ENCODE measurements around the gene NOL3. TPM values are rescaled to one million over a fixed set of nuclear protein-coding genes. Genes with fewer than 3 reads are reported as not detected.

The NOL3 gene
- total RNA-seq, 4 donors from 2014 or later = 38.3 to 97.0 (median 63.5) TPM

DNA sequence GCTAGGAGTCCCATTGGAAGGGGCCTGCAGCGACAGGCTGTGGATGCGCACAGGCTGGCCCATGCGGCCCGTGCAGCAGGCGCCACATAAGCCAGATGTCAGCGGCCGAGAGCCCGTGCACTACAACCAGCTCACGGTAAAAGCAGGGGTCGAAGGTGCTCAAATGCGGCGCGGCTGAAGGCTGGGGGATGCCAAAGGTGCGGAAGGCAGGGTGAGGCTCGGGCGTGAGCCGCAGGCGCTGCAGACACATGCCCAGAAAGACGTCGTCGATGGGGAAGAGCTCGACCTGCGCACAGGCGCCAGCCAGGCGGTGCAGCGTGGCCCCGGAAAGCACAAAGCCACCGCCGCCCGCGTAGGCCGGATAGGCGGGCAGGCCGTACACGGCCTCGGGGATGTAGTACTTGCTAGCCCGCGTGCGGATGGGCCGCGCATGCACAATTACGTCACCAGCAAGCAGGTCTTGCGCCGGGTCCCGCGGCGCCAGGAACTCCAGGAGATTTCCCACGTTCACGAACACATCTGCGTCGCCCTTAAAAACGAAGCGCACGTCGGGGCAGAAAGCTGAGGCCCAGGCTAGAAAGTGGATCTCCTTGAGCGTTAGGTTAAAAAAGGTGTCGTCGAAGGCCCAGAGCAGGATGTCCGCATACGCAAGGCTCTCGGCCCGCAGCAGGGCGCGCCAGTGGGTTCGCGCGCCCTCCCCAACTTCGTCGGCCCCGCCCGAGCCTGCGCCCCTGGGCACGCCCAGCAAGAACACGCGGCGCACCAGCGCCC is 20.9 kb upstream of the NOL3 start:
- Histone ChIP-seq H3K4me1 (peaks cover 7 to 31% of the 10 kb centered on the region in 2 donors), H3K9me3 (no peaks in the 10 kb centered on the region), H3K27ac (no peak overlapping the region), H3K36me3 (peaks cover 13 to 14% of the 10 kb centered on the region in 2 donors), H3K27me3 (no peaks in the 10 kb centered on the region), H3K4me3 (replicated peaks in 1 of 3) (peak overlapping the region in 1 of 3 donors; percentile 67)
- 76 to 81% methylated on average over 66 to 76 of the region's 77 CpGs for WGBS, 2 donors
- DNase-seq = no peak
- TF ChIP-seq, protein P1, sequence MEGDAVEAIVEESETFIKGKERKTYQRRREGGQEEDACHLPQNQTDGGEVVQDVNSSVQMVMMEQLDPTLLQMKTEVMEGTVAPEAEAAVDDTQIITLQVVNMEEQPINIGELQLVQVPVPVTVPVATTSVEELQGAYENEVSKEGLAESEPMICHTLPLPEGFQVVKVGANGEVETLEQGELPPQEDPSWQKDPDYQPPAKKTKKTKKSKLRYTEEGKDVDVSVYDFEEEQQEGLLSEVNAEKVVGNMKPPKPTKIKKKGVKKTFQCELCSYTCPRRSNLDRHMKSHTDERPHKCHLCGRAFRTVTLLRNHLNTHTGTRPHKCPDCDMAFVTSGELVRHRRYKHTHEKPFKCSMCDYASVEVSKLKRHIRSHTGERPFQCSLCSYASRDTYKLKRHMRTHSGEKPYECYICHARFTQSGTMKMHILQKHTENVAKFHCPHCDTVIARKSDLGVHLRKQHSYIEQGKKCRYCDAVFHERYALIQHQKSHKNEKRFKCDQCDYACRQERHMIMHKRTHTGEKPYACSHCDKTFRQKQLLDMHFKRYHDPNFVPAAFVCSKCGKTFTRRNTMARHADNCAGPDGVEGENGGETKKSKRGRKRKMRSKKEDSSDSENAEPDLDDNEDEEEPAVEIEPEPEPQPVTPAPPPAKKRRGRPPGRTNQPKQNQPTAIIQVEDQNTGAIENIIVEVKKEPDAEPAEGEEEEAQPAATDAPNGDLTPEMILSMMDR (IDR thresholded peaks at IDR 0.05) = no peak
- TF ChIP-seq POLR2A (IDR thresholded peaks at IDR 0.05) = no peak
- intact Hi-C loops (cut with DNase I) = loop anchor here (5.0 to 10.0 kb wide), 2 partner anchors 45 to 122 kb away; partner anchors contain the start of genes CBFB and PHAF1

DNA sequence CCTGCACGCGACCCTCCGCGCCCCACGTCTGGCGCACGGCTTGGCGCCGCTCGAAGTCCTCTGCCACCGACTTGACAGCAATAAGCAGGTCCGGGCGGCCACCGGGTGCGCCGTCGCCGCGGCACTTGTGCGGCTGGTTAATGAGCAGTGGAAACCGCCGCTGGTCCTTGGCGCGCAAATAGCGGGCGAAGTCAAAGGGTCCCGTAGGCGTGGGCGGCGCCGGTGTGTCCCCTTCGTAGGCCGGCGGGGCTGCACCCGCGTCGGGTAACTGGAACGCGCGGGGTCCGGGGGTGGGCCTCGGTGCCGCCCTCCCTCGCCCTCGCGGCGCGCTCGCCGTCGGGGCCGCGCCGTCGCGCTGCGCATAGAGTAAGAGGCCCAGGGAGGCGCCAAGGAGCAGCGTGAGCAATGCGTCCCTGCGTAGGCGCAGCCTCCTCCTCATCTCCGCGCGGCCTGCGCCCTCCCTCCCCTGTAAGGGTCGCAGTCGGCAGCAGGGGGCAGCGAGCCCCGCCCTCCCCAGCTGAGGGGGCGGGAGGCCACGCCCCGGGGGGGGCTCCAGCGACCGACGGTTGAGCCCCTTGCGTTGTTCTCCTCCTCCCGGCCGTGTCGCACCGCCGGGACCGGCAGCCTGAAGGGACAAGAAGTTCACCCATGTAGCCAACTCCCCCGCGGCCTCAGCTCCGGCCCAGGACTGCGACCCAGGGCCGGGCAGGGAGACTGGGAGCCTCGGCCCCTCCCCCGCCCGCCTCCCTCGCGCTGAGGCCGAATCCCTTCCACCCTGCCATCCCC is 20.1 kb upstream of the NOL3 start:
- 3 to 37% methylated on average over 7 to 13 of the region's 94 CpGs for WGBS, 2 donors
- no peak for TF ChIP-seq POLR2A (IDR thresholded peaks at IDR 0.05)
- TF ChIP-seq, protein P1 (IDR thresholded peaks at IDR 0.05) = no peak
- H3K9me3 ChIP-seq = no peaks in the 10 kb centered on the region
- H3K27me3 ChIP-seq = no peaks in the 10 kb centered on the region
- peaks cover 14 to 37% of the 10 kb centered on the region in 2 donors for H3K4me1 ChIP-seq
- DNase-seq = peak; percentile 52 to 65
- peaks cover 6 to 9% of the 10 kb centered on the region in 2 donors for H3K36me3 ChIP-seq
- peak overlapping the region; percentile 73 to 85 (median 83) for H3K27ac ChIP-seq
- intact Hi-C loops (cut with DNase I) = loop anchor here (5.0 to 10.0 kb wide), 2 partner anchors 45 to 123 kb away; partner anchors contain the start of genes CBFB and PHAF1
- peak overlapping the region; percentile 60 to 67 (median 61) for H3K4me3 ChIP-seq (replicated peaks in 1 of 3)

DNA sequence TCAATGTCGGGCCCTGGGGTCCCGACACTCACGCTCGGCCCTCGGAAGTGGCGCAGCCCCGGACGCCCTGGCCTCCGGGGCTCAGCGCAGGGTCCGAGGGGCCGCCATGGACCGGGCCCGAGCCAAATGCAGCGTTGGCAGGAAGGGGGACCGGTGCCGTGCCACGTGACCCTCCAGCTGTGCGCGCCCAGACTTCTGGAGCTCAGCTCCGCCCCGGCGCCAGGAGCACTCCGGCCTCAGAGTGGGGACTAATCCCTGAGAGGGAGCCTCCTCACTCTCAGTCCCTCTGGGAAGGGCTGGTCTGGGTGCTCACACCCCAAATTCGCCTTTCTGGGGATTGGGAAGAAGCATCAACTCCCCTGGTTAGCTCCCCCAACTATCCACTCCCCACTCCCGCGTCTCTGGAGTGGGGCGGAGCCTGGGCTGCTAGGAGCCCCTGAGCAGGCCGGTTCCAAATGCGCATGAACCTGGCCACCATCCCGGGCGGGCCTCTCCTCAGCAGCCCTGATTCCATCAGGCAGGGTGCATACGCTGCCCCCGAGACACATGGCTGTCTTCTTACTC is 19.4 kb upstream of the NOL3 start, which contains the start of gene B3GNT9:
B3GNT9 (minus strand) TSS at position 166 of the 564 bp plus-strand sequence. CDS start 513 bp downstream, outside the sequence.
- intact Hi-C loops (cut with DNase I) = loop anchor here (5.0 to 10.0 kb wide), 2 partner anchors 46 to 124 kb away; partner anchors contain the start of genes CBFB and PHAF1
- Histone ChIP-seq H3K36me3 (peaks cover 0 to 7% of the 10 kb centered on the region in 2 donors), H3K27me3 (no peaks in the 10 kb centered on the region), H3K4me1 (peaks cover 19 to 43% of the 10 kb centered on the region in 2 donors), H3K27ac (peak within 1 kb of the TSS; percentile 73 to 85 (median 83)), H3K4me3 (replicated peaks in 1 of 3) (peak within 1 kb of the TSS; percentile 60 to 67 (median 61)), H3K9me3 (no peaks in the 10 kb centered on the region)
- peak in 1 of 2 donors; percentile 56 for TF ChIP-seq POLR2A (IDR thresholded peaks at IDR 0.05)
- TF ChIP-seq, protein P1 (IDR thresholded peaks at IDR 0.05) = no peak
- WGBS, 2 donors = 0% methylated on average over 9 of the region's 34 CpGs; no CpG with 5 or more reads in 1 of the 2 donors
- peak; percentile 87 to 89 for DNase-seq

DNA sequence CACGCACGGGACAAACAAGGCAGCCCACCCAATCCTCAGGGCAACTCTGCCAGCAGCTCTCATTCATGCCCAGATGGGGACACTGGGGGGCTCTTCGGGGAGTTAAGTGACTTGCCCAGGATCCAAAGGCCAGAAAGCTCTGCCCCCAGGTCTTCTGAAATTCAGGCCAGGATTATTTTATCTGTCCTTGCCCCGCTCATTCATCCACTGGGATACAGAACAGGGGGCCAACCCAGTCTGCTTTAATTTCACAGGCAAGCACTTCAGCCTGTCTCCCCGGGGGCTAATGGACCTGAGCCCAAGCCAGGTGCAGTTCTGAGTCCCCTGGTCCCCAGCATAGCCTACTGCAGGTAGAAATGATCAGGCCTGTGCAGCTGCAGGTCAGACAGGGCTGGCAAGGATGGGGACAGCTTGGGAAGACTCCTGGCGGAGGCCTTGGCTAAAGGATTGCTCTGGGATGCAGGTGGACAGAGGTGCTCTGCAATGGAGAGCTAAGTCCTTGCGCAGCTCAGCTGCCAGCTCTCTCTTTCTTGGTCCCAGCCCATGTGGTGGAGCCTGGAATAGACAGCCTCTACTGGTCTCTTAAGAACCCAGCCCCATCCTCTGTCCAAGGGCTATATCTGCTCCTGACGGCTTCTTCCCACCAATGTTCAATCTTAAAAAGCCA is 18.8 kb upstream of the NOL3 start:
- Histone ChIP-seq H3K27ac (peak overlapping the region in 2 of 3 donors; percentile 83 to 85), H3K9me3 (no peaks in the 10 kb centered on the region), H3K4me3 (replicated peaks in 1 of 3) (peak overlapping the region in 1 of 3 donors; percentile 67), H3K36me3 (peaks cover 0 to 7% of the 10 kb centered on the region in 2 donors), H3K27me3 (no peaks in the 10 kb centered on the region), H3K4me1 (peaks cover 19 to 43% of the 10 kb centered on the region in 2 donors)
- TF ChIP-seq POLR2A (IDR thresholded peaks at IDR 0.05) = no peak
- TF ChIP-seq, protein P1 (IDR thresholded peaks at IDR 0.05) = no peak
- no peak for DNase-seq
- intact Hi-C loops (cut with DNase I) = loop anchor here (5.0 to 10.0 kb wide), 2 partner anchors 47 to 124 kb away; partner anchors contain the start of genes CBFB and PHAF1
- WGBS, 2 donors = 52 to 62% methylated on average over 7 to 8 of the region's 8 CpGs
